GM12873 (cell line): ENCODE data around the gene MZB1.

Experiments
- CTCF ChIP-seq: IDR thresholded peaks from 2 replicates; pipeline ENCODE4 v1.5.1; 2012; ENCODE audit warnings: low read depth, mild to moderate bottlenecking, moderate library complexity, low read length, control low read depth; ENCODE audit not compliant: insufficient read depth; ENCODE audit errors: missing control alignments

The MZB1 gene

DNA sequence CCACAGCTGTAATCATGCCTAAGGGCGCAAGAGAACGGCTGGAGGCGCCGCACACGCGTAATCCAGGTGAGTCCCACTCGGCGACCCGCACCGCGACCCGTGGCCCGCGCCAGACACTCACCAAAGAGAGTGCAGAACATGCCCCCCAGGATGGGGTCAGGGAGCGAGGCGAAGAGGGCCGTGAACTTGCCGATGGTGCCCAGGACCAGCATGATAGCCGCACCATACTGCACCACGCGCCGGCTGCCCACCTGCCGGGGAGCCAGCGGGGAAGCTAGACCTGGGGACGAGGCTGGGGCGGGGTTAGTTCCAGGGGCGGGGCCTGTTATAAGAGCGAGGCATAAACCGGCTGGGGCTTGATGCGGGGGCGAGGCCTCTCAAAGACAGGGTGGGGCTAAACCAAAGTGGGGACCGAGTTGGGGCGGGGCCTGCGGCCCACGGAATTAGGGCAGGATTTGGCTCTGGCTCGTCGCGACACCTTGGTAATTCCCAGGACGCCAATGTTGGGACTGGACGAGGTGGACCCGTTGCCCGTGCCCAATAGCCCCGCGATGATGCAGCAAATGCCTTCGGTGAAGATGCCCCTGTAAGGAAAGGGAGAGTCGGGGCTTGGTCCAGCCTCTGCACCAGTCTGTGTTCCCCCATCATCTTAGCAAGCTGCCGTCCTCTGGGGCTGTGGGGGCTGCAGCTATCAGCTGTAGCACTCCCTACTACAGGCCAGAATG, 11.4 kb downstream of the MZB1 start:
- TF ChIP-seq CTCF, result no peak

GRCh38 chr5:139377226-139377625, 12.5 kb downstream of the MZB1 start:
- TF ChIP-seq CTCF, result no peak

DNA sequence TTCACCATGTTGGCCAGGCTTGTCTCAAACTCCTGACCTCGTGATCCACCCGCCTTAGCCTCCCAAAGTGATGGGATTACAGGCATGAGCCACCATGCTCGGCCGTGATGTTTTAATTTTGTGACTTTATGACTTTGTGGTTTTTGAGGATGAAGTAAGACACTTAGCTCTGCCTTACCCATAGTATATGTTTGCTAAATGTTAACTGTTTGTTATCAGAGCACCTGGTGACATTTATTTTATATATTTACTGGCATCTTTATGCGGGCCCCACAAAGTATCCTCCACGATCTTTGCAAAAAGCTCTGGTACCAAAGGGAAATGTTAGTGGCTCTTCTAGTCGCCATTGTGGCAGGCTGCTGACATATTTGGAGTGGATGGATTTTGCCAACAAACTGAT, 13.3 kb downstream of the MZB1 start:
- no peak for TF ChIP-seq CTCF

DNA sequence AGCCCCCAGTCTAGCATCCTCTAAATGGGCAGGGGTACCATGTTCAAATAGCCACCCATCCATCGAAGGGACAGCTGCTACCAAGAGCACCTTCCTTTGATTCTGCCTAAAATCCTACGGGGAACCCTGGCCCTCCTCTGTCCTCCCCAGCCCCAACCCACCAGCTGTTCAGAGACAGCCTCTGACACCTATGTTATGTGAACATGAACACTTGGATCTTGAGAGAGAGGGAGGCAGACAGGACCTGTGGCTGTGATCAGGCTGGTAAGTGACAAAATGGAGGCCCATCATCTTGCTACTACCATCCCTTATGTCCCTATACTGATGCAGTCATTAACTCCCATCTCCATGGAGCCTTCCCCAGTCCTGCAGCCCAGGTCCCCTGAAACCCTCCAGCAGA, 14.8 kb downstream of the MZB1 start:
- TF ChIP-seq CTCF, result peak; percentile 15

DNA sequence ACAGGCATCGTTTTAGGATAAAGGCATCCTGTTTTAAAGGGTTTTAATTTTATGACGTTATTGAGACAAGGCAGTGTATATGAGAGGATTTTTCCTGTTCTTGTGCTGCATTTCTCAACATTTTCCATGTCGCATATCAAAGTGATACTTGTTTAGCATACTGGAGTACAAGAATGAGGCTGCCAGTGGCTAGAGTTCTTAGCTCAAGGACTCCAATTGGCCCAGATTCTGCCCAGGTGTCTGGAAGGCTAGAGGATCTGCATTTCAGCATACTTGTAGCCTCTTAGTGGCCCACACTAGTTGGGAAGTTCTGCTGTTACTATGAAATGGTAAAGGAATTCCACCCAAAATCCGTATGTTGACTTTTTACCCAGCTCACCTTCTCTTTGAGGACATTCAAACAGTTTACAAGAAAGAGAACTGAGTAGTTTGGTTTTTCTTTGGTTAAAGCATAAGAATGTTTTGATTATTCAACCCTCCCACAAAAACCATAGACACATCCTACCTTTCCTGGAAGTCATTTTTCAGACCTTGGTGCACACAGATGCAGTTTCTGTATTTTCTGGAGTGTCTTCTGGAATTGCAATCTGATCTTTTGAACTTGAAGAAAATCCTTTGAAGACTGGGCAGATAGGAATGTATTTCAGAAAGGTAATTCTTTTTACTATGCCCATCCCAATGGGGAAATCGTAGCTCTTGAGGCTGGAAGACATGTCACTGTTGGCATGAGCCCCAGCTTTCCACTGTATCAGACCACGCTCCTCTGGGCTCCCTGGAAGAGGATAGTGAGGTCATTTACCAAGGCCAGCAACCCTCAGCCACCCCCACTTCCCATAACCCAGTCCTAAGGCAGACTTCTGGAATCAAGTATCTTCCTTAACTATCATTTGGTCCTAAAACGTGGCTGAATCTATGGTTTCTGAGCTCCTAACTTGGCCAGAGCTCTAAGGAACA, 18.0 kb downstream of the MZB1 start:
- no peak for TF ChIP-seq CTCF

DNA sequence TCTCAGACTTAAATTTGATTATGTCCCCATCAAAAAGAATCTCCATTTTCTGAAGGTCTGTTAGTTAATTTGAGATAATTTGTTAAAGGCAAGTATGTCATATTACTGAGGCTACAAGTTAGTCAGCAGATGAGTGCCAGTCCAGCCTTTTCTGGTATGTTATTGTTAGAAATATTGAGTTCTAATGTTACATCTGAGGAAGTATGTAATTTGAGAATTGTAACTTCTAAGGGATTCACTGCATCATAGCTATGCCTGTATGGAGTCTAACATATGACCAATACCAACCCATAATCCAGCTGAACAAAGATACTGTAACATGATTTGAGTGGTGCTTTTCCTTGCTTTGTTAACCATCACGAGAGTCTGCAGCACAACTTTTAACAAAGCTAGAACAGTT, 20.5 kb downstream of the MZB1 start:
- no peak for TF ChIP-seq CTCF

- peak; percentile 15 for TF ChIP-seq CTCF
These were observed 21.1 kb downstream of the MZB1 start for GRCh38 chr5:139368613-139369012.
